Smooth muscle cell of the brain vasculature (primary cell): ENCODE measurements around the gene JOSD2.
"Not testable (repeated sequence)": the region's sequence is repeated elsewhere in the genome, so short reads cannot be mapped to it uniquely, and the experiment has no call there.

Source experiments
- DNase-seq: peaks from one replicate; pipeline ENCODE4 v3.0.0-alpha.2; 2012; ENCODE audit warnings: low read depth, low spot score

The JOSD2 gene

DNA sequence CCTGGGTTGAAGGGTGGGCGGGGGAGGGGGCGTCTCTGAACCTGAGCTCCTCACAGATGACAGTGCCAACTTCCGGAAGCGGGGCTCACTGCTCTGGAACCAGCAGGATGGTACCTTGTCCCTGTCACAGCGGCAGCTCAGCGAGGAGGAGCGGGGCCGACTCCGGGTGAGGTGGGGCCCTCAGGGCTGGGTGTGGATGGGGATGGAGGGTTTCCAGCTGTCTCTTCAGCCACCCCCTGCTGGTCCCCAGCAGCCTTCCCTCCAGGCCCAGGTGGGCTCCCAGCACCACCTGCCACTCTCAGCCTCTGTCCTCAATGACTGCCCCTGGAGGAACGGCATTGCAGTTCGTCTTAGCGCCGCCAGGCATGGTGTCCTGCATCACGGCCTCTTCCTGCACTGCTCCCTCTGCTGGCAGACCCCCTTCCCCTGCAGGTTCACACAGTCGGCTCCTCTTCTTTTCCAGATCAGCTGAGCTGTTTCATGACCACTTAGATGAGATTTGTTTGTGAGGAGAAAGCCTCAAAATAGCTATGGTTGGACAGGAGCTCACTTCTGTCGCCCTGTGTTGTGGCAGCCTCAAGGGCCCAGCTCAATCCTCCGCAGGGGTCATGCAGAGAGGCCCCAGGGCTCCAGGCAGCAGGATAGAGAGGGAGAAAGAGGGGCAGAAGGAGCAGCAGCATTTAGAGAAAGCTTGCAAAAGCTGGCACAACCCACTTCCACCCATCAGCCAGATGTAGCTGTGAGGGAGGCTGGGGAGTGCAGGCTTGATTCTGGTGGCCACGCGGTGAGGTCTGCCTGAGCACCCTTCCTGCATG, 31.9 kb downstream of the JOSD2 start:
- DNase-seq = no peak

- DNase-seq = no peak
Measured at GRCh38 chr19:50477751-50478515, 33.1 kb downstream of the JOSD2 start.

GRCh38 chr19:50476907-50477238, 34.1 kb downstream of the JOSD2 start:
- DNase-seq = no peak

DNA sequence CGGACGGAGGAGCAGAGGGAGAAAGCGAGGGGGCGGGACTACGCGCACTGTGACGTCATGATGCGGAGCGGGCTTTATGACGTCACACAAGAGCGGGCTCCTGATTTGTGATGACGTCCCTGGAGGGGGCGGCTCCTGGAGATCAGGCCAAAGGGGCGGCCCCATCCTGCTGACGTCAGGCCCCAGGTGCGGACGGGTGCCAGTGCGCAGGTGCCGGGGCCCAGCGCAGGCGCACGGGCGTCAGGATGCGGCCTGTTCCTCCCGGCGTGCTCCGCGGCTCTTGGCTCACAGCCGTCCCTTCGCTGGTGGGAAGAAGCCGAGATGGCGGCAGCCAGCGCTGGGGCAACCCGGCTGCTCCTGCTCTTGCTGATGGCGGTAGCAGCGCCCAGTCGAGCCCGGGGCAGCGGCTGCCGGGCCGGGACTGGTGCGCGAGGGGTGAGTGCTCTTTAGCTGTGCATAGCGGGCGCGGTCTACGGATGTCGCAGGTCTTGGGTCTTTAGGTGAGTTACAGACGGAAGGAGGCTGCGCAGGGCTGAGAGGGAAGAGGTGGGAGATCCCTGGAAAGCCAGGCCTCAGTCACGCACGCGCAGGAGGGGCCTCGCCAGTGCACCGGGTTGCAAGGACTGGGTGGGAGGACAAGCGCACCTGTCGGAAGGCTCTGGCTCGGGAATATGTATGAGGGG, 34.6 kb downstream of the JOSD2 start, which contains the start of the genes EMC10 and GARIN5A:
Gene EMC10 (plus strand): TSS at position 284 of the 683 bp plus-strand sequence. CDS start 38 bp downstream, at position 322.
Gene GARIN5A (minus strand): TSS at position 625 of the 683 bp plus-strand sequence. CDS start 460 bp downstream, at position 165.
- peak; percentile 70 for DNase-seq

- no peak for DNase-seq
Measured at GRCh38 chr19:50475736-50476223, 35.2 kb downstream of the JOSD2 start.

GRCh38 chr19:50475101-50475568, 35.9 kb downstream of the JOSD2 start:
- no peak for DNase-seq

DNA sequence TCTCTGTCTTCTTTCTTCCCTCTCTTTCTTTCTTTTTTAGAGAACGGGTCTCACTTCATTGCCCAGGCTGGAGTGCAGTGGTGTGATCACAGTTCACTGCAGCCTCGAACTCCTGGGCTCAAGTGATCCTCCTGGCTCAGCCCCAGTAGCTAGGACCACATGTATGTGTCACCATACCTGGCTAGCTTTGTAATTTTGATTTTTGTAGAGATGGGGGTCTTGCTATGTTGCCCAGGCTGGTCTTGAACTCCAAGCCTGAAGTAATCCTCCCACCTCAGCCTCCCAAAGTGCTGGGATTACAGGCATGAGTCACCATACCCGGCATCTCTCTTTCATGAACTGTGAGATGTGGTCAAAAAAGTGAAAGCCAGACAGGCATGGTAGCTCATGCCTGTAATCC, 37.7 kb downstream of the JOSD2 start:
- DNase-seq = not testable (repeated sequence)

DNA sequence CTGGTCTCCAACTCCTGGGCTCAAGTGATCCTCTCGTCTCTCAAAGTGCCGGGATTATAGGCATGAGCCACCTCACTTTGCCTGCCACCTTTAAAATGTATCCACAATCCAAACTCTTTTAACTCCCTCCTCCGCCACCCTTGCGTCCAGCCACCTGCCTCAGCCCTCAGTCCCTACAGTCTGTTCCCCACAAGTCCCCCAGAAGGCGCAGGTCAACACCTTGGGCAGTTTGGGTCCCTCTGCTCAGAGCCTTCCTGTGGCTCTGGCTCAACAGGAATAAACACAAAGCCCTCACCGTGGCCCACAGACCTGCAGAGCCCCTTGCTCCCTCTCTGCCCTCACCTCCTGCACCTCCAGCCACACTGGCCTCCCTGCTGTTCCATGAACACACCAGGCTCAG, 42.2 kb downstream of the JOSD2 start:
- no peak for DNase-seq

GRCh38 chr19:50467566-50467965, 43.4 kb downstream of the JOSD2 start:
- DNase-seq = no peak

DNA sequence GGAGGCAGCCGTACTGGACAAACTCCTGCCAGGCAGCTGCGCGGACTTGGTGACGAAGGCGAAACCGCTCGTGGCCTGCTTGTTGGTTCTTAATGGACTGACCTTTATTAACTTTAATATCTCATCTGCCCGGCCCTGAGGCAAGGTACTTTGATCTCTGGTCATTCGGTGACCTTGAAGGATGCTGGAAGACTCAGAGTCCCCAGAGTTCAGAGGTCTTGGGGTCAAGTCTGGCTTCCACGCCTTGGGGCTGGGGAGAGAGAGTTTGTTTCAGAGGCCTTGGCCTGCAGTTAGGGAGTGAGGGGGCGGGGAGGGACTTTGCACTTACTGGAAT, 44.3 kb downstream of the JOSD2 start:
- no peak for DNase-seq

GRCh38 chr19:50465986-50466705, 44.8 kb downstream of the JOSD2 start:
- no peak for DNase-seq

- DNase-seq = no peak
Measured at GRCh38 chr19:50465000-50465399, 46.0 kb downstream of the JOSD2 start.

- DNase-seq = no peak
Measured at GRCh38 chr19:50464348-50464747, 46.6 kb downstream of the JOSD2 start.

- no peak for DNase-seq
Measured at GRCh38 chr19:50462970-50463369, 48.0 kb downstream of the JOSD2 start.

DNA sequence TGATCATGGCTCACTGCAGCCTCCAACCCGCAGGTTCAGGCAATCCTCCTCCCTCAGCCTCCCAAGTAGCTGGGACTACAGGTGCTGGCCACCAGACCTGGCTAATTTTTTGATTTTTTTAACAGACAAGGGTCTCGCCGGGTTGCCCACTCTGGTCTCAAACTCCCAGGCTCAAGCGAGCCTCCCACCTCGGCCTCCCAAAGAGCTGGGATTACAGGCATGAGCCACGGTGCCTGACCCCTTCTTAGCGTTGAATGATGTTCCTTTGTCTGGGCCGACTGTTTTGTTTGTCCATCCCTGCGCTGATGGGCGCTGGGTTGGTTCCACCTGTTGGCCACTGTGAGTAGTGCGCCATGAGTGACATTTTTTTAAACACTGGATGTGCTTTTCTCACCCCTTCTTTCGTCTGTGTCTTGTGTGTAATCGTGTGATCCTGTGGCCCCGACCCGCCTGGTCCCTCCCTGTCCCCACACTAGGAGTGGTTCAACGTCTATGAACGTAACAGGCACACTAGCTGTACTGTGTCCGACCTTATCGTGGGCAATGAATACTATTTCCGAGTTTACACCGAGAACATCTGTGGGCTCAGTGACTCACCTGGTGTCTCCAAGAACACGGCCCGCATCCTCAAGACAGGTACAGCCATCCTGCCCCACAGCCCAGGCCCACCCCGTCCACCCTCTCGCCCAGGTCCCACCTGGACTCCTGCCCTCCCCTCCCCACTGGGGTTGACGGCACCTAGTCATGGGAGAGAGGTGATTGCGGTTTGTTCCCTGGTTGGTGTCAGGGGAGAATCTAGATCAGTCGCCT, 49.7 kb downstream of the JOSD2 start:
- DNase-seq = peak; percentile 23

DNA sequence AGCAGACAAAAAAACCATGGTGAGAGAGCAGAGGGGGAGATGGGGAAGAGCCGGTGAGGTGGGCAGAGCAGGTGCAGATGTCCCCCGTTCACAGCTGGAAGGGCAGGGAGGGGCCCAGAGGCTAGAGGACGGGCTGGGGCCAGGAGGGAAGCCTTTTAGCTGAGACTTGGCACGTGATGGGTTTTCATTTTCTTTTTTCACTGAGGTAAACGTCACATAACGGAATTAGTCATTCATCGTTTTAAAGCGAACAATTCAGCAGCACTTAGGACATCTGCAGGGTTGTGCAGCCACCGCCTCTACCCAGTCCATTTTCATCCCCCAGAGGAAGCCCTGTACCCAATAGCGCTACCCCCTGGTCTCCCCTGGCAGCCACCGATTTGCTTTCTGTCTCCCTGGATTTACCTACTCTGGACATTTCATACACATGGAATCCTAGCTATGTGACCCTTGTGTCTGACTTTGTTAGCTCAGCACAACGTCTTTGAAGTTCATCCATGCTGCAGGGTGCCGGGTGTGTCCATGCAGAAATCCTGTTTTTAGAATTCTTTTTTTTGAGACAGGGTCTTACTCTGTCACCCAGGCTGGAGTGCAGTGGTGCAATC, 50.7 kb downstream of the JOSD2 start:
- DNase-seq = no peak

- DNase-seq = no peak
Measured at GRCh38 chr19:50459638-50460037, 51.4 kb downstream of the JOSD2 start.

DNA sequence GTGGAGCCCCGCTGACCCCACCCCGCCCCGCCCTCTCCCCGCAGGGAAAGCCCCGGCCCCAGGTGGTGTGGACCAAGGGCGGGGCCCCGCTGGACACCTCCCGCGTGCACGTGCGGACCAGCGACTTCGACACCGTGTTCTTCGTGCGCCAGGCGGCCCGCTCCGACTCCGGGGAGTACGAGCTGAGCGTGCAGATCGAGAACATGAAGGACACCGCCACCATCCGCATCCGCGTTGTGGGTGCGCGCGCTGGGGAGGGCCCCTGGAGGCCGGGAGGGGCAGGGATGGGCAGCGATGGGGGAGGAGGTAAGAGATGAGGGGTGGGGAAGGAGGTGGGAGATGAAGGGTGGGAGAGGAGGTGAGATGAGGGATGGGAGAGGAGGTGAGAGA, 51.9 kb downstream of the JOSD2 start:
- no peak for DNase-seq

DNA sequence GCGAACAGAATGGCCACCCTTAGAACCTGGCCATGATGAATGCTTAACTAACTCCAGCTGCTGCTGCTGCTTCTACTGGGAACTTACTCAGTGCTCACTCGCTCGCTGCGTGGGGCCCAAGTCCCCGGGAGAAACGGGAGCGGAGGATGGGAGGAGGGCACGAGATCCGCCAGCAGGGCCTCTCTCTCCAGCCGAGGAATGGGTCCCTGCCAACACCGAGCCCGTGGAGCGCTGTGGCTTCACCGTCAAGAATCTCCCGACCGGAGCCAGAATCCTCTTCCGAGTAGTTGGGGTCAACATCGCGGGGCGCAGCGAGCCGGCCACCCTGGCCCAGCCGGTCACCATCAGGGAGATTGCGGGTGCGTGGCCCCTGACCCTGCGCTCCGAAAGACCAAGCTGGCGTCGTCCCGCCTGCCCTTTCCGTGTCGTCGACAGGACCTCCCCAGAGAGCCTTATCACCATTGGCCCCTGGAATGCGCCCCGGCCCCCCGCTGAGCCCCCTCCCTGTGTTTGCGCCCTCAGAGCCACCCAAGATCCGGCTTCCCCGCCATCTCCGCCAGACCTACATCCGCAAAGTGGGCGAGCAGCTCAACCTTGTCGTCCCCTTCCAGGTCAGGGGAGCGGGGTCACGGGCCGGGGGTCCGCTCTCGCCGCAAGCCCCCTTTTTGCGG, 52.5 kb downstream of the JOSD2 start:
- no peak for DNase-seq

DNA sequence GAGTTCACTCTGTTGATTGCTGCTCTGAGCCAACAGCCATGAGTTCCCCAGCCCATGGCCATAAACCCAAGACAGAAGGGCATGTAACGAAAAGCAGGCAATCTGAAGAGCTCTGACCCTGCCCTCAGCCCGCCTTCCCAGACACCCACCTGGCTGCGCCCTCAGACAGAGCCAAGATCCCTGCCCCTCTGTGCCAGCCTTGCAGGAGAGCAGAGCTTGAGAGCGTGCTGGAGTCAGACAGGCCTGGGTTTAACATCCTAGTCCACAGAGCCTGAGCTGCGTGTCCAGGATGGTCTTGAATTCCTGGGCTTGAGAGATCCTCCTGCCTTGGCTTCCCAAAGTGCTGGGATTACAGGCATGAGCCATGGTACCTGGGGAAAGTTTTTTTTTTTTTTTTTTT, 53.7 kb downstream of the JOSD2 start:
- DNase-seq = no peak
